Ectodermal cell (in vitro differentiated cells): ENCODE measurements around the gene GRAMD2A.

ENCODE experiments used
- H3K27ac ChIP-seq: 2 replicates; pipeline ENCODE4 v1.7.0; 2013; ENCODE audit warnings: mild to moderate bottlenecking, low read depth, low read length; ENCODE audit not compliant: insufficient read depth, poor library complexity, severe bottlenecking
- H3K27me3 ChIP-seq: 2 replicates; pipeline ENCODE4 v1.7.0; 2013; ENCODE audit warnings: mild to moderate bottlenecking, low read length; ENCODE audit not compliant: insufficient read depth, control insufficient read depth, poor library complexity, severe bottlenecking
- H3K36me3 ChIP-seq: one replicate; pipeline ENCODE4 v1.7.0; 2013; ENCODE audit warnings: low read length; ENCODE audit not compliant: control insufficient read depth, insufficient read depth
- H3K4me1 ChIP-seq: one replicate; pipeline ENCODE4 v1.7.0; 2013; ENCODE audit warnings: low read length; ENCODE audit not compliant: control insufficient read depth, insufficient read depth
- H3K4me3 ChIP-seq: 2 replicates; pipeline ENCODE4 v1.7.0; 2013; ENCODE audit warnings: low read depth, low read length, control low read depth; ENCODE audit not compliant: insufficient read depth
- H3K9me3 ChIP-seq: 2 replicates; pipeline ENCODE4 v1.7.0; 2013; ENCODE audit warnings: mild to moderate bottlenecking, low read length, moderate library complexity; ENCODE audit not compliant: control insufficient read depth
- WGBS, 2 experiments: methylation state at CpG; one replicate each; pipeline ENCODE4 v1.1.7; 2013; ENCODE audit warnings: missing lambda C conversion rate in 2 of 2; 5-methylcytosine and 5-hydroxymethylcytosine counted together

The GRAMD2A gene

DNA sequence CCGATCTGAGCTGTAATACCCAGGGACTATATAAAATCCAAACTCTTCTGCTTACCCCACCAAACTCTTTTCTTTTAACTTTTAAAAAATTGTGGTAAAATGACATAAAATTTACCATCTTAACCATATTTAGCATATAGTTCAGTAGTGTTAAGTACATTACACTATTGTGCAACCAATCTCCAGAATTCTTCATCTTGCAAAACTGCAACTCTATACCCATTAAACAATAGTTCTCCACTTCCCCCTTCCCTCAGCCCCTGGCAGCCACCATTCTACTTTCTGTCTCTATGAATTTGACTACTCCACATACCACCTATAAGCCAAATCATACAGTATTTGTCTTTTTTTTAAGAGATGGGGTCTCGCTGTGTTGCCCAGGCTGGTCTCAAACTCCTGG is 40.7 kb downstream of the GRAMD2A start:
- Histone ChIP-seq H3K9me3 (no peaks in the 10 kb centered on the region), H3K4me1 (peaks cover 8% of the 10 kb centered on the region), H3K4me3 (no peak overlapping the region), H3K36me3 (no peaks in the 10 kb centered on the region), H3K27ac (no peak overlapping the region), H3K27me3 (no peaks in the 10 kb centered on the region)
- WGBS, 2 experiments: 88 to 97% methylated on average over 2 of the region's 2 CpGs

GRCh38 chr15:72155635-72156616 is 41.7 kb downstream of the GRAMD2A start:
- no peaks in the 10 kb centered on the region for H3K36me3 ChIP-seq
- peaks cover 2% of the 10 kb centered on the region for H3K4me1 ChIP-seq
- no peak overlapping the region for H3K4me3 ChIP-seq
- no peaks in the 10 kb centered on the region for H3K27me3 ChIP-seq
- no peaks in the 10 kb centered on the region for H3K9me3 ChIP-seq
- 52 to 56% methylated on average over 19 of the region's 19 CpGs for WGBS, 2 experiments
- H3K27ac ChIP-seq: no peak overlapping the region

- H3K9me3 ChIP-seq: no peaks in the 10 kb centered on the region
- no peaks in the 10 kb centered on the region for H3K36me3 ChIP-seq
- no peaks in the 10 kb centered on the region for H3K27me3 ChIP-seq
- H3K4me3 ChIP-seq: no peak overlapping the region
- H3K4me1 ChIP-seq: no peaks in the 10 kb centered on the region
- 87 to 90% methylated on average over 14 of the region's 14 CpGs for WGBS, 2 experiments
- no peak overlapping the region for H3K27ac ChIP-seq
These were observed 42.5 kb downstream of the GRAMD2A start for GRCh38 chr15:72155003-72155621.

DNA sequence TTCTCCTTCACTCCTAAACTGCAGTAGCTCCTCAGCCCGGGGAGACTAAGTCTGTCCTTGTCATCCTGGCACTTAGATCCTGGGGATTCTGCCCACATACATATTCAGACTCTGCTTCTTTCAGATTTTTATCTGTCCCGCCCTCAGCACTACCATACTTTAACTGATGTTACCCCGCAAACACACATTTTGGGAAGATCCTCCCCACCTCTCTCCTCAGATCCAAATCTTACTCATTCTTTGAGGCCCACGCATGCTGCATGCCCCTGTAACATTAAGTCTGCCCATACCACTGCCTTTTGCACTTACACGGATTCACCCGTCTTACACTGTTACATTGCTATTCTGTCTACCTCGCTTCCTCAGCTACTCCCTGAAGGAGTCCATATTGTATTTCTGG is 43.3 kb downstream of the GRAMD2A start:
- no peaks in the 10 kb centered on the region for H3K27me3 ChIP-seq
- no peak overlapping the region for H3K4me3 ChIP-seq
- H3K4me1 ChIP-seq: no peaks in the 10 kb centered on the region
- no peaks in the 10 kb centered on the region for H3K9me3 ChIP-seq
- no peaks in the 10 kb centered on the region for H3K36me3 ChIP-seq
- WGBS, 2 experiments: 90 to 97% methylated on average over 7 of the region's 7 CpGs
- no peak overlapping the region for H3K27ac ChIP-seq

DNA sequence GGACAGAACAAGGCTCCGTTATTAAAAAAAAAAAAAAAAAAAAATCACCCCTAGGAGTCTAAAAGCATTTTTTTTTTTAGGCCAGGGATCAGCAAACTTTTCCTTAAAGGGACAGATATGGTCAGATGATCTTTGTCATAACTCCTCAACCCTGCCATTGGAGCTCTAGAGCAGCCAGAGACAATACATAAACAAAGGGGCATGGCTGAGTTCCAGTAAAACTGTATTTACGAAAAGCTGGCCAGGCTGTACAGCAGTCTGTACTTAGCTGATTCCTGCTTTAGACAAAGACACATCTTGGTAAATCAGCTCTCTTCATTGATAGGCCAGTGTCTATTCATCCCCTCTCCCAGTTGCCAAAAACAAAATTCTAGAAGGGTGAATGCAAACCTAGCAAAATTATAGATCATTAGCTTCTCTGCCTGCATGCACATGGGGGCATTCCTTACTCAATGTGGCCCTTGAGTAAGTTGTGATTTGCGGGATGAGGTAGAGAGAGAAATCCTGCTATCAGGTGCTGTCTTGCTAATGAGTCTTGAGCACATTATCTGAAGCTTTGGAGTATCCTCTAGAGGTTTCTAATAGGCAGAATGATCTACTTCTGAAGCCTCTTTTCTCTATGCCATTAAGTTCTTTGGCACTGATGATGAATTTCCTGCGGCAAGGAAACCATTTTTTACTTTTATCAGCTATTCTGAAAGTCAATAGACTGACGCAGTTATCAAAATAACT is 44.2 kb downstream of the GRAMD2A start:
- Histone ChIP-seq H3K9me3 (no peaks in the 10 kb centered on the region), H3K4me1 (no peaks in the 10 kb centered on the region), H3K36me3 (no peaks in the 10 kb centered on the region), H3K4me3 (no peak overlapping the region), H3K27ac (no peak overlapping the region), H3K27me3 (no peaks in the 10 kb centered on the region)
- 93 to 95% methylated on average over 5 of the region's 5 CpGs for WGBS, 2 experiments

DNA sequence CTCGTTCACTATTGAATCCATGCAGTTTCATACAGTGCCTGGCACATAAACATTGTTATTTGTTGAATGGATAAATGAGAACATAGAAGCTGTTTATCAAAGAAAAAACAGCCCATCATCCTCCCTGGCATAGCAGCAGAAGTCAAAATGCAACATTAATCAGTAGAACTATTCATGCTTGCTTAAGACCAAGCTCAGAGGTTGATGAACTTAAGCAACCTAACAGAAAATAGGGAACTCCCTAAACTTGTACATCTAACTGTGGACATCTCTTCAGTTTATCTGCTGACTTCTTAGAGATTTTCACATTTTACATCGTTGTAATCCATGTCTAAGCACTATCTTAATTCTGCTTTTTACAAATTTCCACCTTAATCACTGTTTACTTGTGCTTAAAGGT is 50.2 kb downstream of the GRAMD2A start:
- H3K36me3 ChIP-seq: no peaks in the 10 kb centered on the region
- H3K4me1 ChIP-seq: no peaks in the 10 kb centered on the region
- H3K9me3 ChIP-seq: no peaks in the 10 kb centered on the region
- H3K27me3 ChIP-seq: no peaks in the 10 kb centered on the region
- no peak overlapping the region for H3K27ac ChIP-seq
- WGBS, 2 experiments: 81 to 90% methylated on average over 2 of the region's 2 CpGs
- H3K4me3 ChIP-seq: no peak overlapping the region

GRCh38 chr15:72146934-72147333 is 50.7 kb downstream of the GRAMD2A start:
- H3K4me3 ChIP-seq: no peak overlapping the region
- H3K27ac ChIP-seq: no peak overlapping the region
- H3K27me3 ChIP-seq: no peaks in the 10 kb centered on the region
- no peaks in the 10 kb centered on the region for H3K36me3 ChIP-seq
- no peaks in the 10 kb centered on the region for H3K4me1 ChIP-seq
- H3K9me3 ChIP-seq: no peaks in the 10 kb centered on the region

GRCh38 chr15:72146221-72146620 is 51.4 kb downstream of the GRAMD2A start:
- Histone ChIP-seq H3K36me3 (no peaks in the 10 kb centered on the region), H3K4me1 (no peaks in the 10 kb centered on the region), H3K27me3 (no peaks in the 10 kb centered on the region), H3K4me3 (no peak overlapping the region), H3K9me3 (no peaks in the 10 kb centered on the region), H3K27ac (no peak overlapping the region)
- WGBS, 2 experiments: 91 to 92% methylated on average over 3 of the region's 3 CpGs

DNA sequence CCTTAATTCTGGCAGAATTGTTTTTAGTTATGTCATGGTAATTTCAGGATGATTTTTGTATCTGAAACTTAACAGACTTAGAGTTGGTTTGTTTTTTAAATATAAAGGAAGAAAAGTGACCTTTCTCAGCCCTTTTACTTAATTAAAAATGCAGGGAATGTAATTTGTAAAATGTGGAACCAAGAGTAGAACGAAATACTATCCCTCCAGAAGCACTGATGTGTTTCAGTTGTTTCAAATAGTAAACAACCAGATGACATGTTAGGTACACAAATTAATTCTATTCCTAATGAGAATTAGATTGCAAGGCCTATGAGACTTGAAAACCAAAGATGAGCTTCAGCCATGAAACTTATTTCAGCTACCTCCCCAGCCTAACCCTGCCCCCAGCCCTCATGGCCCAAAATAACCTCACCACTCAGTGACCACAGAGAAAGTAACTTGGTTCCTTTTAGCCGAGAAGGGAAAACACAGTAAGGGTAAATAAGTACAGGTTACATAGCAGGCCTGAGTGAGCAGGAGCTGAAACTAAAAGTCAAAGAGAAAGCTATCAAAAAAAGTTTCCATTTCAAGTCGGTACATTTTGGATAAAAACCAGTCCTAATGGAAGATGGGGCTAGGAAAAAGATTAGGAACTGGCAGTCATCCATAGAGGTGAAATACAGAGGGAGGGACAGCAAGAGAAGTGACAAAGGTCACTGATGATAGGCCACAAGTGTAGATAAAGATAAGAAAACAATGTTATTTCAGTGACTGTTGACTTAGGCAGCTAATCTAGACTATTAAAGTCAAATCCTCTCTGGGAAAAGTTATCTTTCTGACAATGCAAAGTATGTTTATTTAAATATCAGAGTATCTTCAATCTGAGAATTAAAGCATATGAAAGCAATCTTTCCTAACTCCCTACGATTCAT is 56.2 kb downstream of the GRAMD2A start:
- Histone ChIP-seq H3K4me3 (no peak overlapping the region), H3K9me3 (no peaks in the 10 kb centered on the region), H3K36me3 (no peaks in the 10 kb centered on the region), H3K4me1 (no peaks in the 10 kb centered on the region), H3K27ac (no peak overlapping the region), H3K27me3 (no peaks in the 10 kb centered on the region)
- WGBS, 2 experiments: 93 to 99% methylated on average over 2 to 3 of the region's 4 CpGs
